T-helper 2 cell treated with Interferon-gamma antibody and Interleukin-4, amounts not matched to agents 5 μg/mL and 100 μg/mL, for 36 hours (primary cell): Measurements from ENCODE around the gene OR10AG1.

Source experiments
- DNase-seq: peaks from one replicate; pipeline ENCODE4 v3.0.0; 2021; ENCODE audit warnings: low spot score
- H3K27ac Mint-ChIP-seq: one replicate; pipeline ENCODE4 v1.8.0; 2021; ENCODE audit warnings: mild to moderate bottlenecking, mixed read lengths
- H3K27me3 Mint-ChIP-seq: one replicate; pipeline ENCODE4 v1.8.0; 2021; ENCODE audit warnings: low read depth, mixed read lengths
- H3K36me3 Mint-ChIP-seq: one replicate; pipeline ENCODE4 v1.8.0; 2021; ENCODE audit warnings: low read depth, mixed read lengths
- H3K4me1 Mint-ChIP-seq: one replicate; pipeline ENCODE4 v1.8.0; 2021; ENCODE audit warnings: low read depth, mixed read lengths
- H3K4me3 Mint-ChIP-seq: one replicate; pipeline ENCODE4 v1.8.0; 2022; ENCODE audit warnings: mild to moderate bottlenecking, moderate library complexity, mixed read lengths
- H3K9me3 Mint-ChIP-seq: one replicate; pipeline ENCODE4 v1.8.0; 2021; ENCODE audit warnings: mixed read lengths

The OR10AG1 gene

GRCh38 chr11:55969845-55970244 lies at the start of gene OR10AG1:
TSS of gene OR10AG1 (minus strand) at chr11:55969945. CDS start at chr11:55969907, 38 bp downstream.
- Mint-ChIP-seq H3K9me3 (peaks cover 44% of the 10 kb centered on the region), H3K27me3 (no peaks in the 10 kb centered on the region), H3K4me3 (no peak within 1 kb of the TSS), H3K4me1 (no peaks in the 10 kb centered on the region), H3K27ac (no peak within 1 kb of the TSS), H3K36me3 (no peaks in the 10 kb centered on the region)
- DNase-seq, result no peak

DNA sequence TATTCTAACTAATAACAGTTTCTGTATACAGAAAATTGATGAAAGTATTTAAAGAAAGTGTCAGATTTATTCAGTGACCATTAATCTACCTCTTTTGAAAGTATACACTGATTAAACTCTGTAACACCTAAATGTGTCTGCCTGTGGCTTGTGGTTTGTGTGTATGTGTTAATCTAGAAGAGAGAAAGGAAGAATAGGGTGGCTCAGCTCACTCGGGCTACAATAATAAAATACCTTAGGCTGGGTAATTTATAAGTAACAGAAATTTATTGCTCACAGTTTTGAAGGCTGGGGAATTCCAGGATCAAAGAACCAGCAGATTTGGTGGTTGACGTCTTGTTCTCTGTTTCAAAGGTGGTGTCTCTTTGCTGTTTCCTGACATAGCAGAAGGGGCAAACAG lies 44.1 kb upstream of the OR10AG1 start:
- no peaks in the 10 kb centered on the region for H3K4me1 Mint-ChIP-seq
- no peak for DNase-seq
- H3K36me3 Mint-ChIP-seq, result no peaks in the 10 kb centered on the region
- H3K4me3 Mint-ChIP-seq, result no peak overlapping the region
- peaks cover 49% of the 10 kb centered on the region for H3K9me3 Mint-ChIP-seq
- H3K27me3 Mint-ChIP-seq, result no peaks in the 10 kb centered on the region
- no peak overlapping the region for H3K27ac Mint-ChIP-seq

DNA sequence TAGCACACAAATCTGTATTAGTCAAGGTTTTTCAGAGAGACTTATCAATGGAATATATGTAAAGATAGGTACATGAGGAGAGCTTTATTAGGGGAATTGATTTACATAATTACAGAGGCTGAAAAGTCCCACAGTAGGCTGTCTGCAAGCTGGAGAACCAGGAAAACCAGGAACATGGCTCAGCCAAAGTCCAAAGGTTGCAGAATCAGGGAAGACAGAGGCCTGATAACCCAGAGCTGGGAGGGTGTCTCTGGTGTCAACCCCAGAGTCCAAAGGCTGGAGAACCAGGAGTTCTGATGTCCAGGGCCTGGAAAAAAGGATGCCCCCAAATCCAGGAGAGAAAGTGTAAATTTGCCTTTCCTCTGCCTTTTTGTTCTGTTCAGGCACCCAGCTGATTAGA lies 41.0 kb upstream of the OR10AG1 start:
- no peaks in the 10 kb centered on the region for H3K36me3 Mint-ChIP-seq
- DNase-seq, result no peak

DNA sequence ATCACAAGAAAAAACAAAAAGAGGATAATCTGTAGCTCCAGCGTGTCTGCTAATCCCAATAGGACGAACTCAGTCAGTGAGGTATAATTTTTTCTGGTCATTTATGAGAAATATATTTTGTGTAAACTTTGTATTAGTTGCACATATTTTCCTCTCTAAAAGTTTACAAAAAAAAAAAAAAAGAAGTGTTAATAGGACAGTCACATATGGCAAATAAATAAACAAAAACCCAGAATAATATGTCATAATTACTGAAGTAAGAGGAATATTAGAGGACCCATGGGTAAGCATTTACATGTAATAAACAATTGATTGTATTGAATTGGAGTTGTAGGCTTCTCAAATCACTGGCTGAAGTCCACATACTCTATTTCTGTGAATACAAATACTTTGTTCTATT lies 24.8 kb upstream of the OR10AG1 start, which contains the start of gene OR5F1:
Gene OR5F1, minus strand, starts transcription at position 101 of the 400 bp plus-strand sequence. Its CDS starts 0 bp downstream, at position 101.
- Mint-ChIP-seq H3K27me3 (no peaks in the 10 kb centered on the region), H3K9me3 (peaks cover 42% of the 10 kb centered on the region), H3K4me3 (no peak within 1 kb of the TSS), H3K27ac (no peak within 1 kb of the TSS), H3K4me1 (no peaks in the 10 kb centered on the region), H3K36me3 (no peaks in the 10 kb centered on the region)
- no peak for DNase-seq

More for the DNA sequence above, 41.0 kb upstream of the OR10AG1 start:
- H3K9me3 Mint-ChIP-seq, result peaks cover 45% of the 10 kb centered on the region
- no peak overlapping the region for H3K4me3 Mint-ChIP-seq
- H3K27ac Mint-ChIP-seq, result no peak overlapping the region
- no peaks in the 10 kb centered on the region for H3K4me1 Mint-ChIP-seq
- H3K27me3 Mint-ChIP-seq, result no peaks in the 10 kb centered on the region

DNA sequence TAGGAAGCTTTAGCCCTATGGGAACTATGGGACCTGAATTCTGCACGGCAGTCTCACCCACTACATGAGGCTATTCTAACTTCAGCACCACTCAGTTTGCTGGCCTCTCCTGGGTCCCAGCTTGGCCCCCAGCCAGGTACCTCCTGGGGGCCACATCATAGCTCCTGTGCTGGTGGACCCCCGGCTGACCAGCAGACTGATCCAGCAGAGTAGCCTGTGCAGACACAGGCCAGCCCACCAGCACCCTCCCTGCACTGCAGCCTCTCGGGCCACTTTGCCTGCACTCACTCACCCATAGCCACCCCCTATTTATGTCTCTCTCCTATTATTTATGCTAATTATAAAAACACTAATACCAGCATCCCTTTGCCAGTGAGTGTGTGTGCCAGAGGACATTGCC lies 1.2 kb upstream of the OR10AG1 start:
- DNase-seq, result no peak
- Mint-ChIP-seq H3K27me3 (no peaks in the 10 kb centered on the region), H3K36me3 (no peaks in the 10 kb centered on the region), H3K27ac (no peak overlapping the region), H3K4me3 (no peak overlapping the region), H3K4me1 (no peaks in the 10 kb centered on the region), H3K9me3 (peaks cover 44% of the 10 kb centered on the region)

DNA sequence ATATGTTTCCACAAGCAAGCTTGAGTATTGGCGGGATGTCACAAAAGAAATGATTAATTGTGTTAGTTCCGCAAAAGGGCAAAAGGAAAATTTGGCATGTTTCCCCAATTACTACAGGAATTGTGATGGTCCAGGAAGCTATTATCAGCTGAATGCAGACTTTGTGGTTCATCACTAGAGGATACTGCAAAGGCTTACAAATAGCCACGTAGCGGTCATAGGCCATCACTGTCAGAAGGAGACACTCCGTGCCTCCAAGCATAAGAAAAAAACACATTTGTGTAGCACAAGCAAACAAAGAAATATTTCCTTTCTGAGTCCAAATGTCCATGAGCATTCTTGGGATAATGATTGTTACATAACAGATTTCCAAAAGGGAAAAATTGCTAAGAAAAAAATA lies 1.8 kb downstream of the OR10AG1 start:
- peaks cover 45% of the 10 kb centered on the region for H3K9me3 Mint-ChIP-seq
- H3K27ac Mint-ChIP-seq, result no peak overlapping the region
- H3K36me3 Mint-ChIP-seq, result no peaks in the 10 kb centered on the region
- H3K27me3 Mint-ChIP-seq, result no peaks in the 10 kb centered on the region
- H3K4me1 Mint-ChIP-seq, result no peaks in the 10 kb centered on the region
- no peak for DNase-seq
- H3K4me3 Mint-ChIP-seq, result no peak overlapping the region

DNA sequence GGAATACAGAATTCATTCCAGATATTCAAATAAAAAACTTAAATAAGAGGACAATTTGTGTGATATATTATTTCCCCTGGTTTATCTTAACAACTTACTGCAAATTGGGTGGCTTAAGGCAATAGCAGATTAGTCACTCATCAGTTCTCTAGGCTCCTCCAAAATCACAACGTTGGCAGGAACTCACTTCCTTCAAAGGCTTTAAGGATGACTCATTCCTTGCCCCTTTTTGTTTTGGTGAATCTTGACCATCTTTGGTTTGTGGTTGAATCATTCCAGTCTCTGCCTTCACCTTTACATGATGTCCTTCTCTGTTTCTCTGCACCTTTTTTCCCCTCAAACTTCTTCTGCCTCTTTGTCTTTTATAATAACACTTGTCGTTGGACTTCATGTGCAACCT lies 3.4 kb downstream of the OR10AG1 start:
- peaks cover 37% of the 10 kb centered on the region for H3K9me3 Mint-ChIP-seq
- H3K27ac Mint-ChIP-seq, result no peak overlapping the region
- H3K27me3 Mint-ChIP-seq, result no peaks in the 10 kb centered on the region
- H3K4me3 Mint-ChIP-seq, result no peak overlapping the region
- H3K4me1 Mint-ChIP-seq, result no peaks in the 10 kb centered on the region
- no peak for DNase-seq
- H3K36me3 Mint-ChIP-seq, result no peaks in the 10 kb centered on the region

DNA sequence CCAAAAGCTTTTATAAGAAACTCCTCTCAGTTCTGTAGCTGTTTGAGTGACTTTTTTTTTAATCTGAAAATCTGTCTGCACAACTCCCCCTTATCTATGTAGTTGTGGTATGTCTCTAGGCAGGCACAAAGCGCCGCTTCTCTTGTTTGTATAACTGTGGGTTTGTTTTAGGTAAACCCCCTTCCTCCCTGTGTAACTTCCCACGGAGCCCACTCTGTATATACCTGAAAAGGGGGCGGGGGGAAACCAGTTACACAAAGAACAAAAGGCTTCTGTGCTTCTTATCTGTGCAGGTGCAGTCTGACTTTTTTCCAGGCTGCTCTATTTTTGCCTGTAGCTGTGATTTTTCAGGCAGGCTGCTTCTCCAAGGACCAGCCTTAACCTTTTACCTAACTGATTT lies 13.2 kb downstream of the OR10AG1 start:
- Mint-ChIP-seq H3K27ac (no peak overlapping the region), H3K27me3 (no peaks in the 10 kb centered on the region), H3K4me3 (no peak overlapping the region), H3K36me3 (no peaks in the 10 kb centered on the region), H3K9me3 (peaks cover 25% of the 10 kb centered on the region), H3K4me1 (no peaks in the 10 kb centered on the region)
- DNase-seq, result no peak

DNA sequence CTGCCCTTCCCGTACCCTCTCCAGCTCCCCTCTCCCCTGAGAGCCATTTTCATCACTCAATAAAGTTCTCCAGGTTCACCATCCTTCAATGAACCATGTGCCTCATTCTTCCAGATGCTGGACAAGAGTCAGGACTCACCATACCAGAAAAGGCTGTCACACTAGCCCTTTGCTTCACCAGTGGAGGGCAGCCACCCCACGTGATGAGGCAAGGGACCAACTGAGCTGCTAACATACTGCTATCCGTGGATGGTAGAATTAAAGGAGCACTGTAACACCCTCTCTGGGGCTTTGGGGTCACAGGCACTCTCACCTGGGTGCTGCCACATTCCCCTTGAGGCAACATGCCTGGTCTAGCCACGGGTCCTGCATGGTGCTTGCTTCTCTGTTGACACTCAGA lies 20.4 kb downstream of the OR10AG1 start:
- Mint-ChIP-seq H3K36me3 (no peaks in the 10 kb centered on the region), H3K4me1 (no peaks in the 10 kb centered on the region), H3K9me3 (peaks cover 14% of the 10 kb centered on the region), H3K4me3 (no peak overlapping the region), H3K27me3 (no peaks in the 10 kb centered on the region), H3K27ac (no peak overlapping the region)
- DNase-seq, result no peak

GRCh38 chr11:55942785-55943392 lies 26.9 kb downstream of the OR10AG1 start:
- Mint-ChIP-seq H3K4me3 (no peak overlapping the region), H3K27ac (no peak overlapping the region)

GRCh38 chr11:55936300-55936699 lies 33.4 kb downstream of the OR10AG1 start, which contains the start of gene OR5I1:
TSS of gene OR5I1 (minus strand) at chr11:55936400. CDS start at chr11:55936400, 0 bp downstream.
- no peaks in the 10 kb centered on the region for H3K36me3 Mint-ChIP-seq
- no peaks in the 10 kb centered on the region for H3K4me1 Mint-ChIP-seq

More at GRCh38 chr11:55942785-55943392, 26.9 kb downstream of the OR10AG1 start:
- H3K27me3 Mint-ChIP-seq, result no peaks in the 10 kb centered on the region
- no peaks in the 10 kb centered on the region for H3K4me1 Mint-ChIP-seq
- DNase-seq, result no peak
- peaks cover 4% of the 10 kb centered on the region for H3K9me3 Mint-ChIP-seq
- H3K36me3 Mint-ChIP-seq, result no peaks in the 10 kb centered on the region

DNA sequence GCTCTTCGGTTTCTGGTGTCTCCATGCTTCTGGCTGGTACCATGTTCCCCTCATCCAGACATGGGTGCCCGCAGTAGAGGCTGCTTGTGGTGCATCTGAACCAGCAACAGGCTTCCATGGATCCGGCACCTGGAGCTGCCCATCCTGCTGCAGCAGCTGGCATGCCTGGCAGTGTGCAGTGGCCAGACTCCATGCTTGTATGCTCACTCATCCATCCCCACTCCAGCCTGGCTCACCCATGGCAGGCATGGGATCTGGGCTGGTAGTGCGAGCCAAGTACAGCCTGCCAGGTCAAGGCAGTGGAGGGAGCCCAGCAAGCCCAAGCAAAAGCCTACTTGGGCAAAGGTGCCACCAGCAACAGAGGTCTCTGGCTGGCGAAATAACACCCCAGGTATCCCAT lies 49.2 kb downstream of the OR10AG1 start:
- no peak overlapping the region for H3K27ac Mint-ChIP-seq
- H3K36me3 Mint-ChIP-seq, result no peaks in the 10 kb centered on the region
- H3K4me3 Mint-ChIP-seq, result no peak overlapping the region
- H3K27me3 Mint-ChIP-seq, result no peaks in the 10 kb centered on the region
- H3K4me1 Mint-ChIP-seq, result no peaks in the 10 kb centered on the region
- H3K9me3 Mint-ChIP-seq, result peaks cover 52% of the 10 kb centered on the region
- DNase-seq, result no peak

More at GRCh38 chr11:55936300-55936699, 33.4 kb downstream of the OR10AG1 start, which contains the start of gene OR5I1:
- H3K9me3 Mint-ChIP-seq, result peaks cover 18% of the 10 kb centered on the region
- no peak within 1 kb of the TSS for H3K4me3 Mint-ChIP-seq
- DNase-seq, result no peak
- no peaks in the 10 kb centered on the region for H3K27me3 Mint-ChIP-seq
- H3K27ac Mint-ChIP-seq, result no peak within 1 kb of the TSS
